Activated naive CD4-positive, alpha-beta T cell treated with Interleukin-2 at 50 U/mL for 16 hours (primary cell): ENCODE data around the gene TSSK1B.
"Not testable (repeated sequence)": the region's sequence is repeated elsewhere in the genome, so short reads cannot be mapped to it uniquely, and the experiment has no call there.

ENCODE experiments used
- DNase-seq: peaks from one replicate; pipeline ENCODE4 v3.0.0-alpha.2; 2020

Gene TSSK1B

GRCh38 chr5:113434889-113435288, at the start of gene TSSK1B:
TSS of gene TSSK1B (minus strand) at chr5:113434989. CDS start at chr5:113434839, 150 bp downstream.
- no peak for DNase-seq

GRCh38 chr5:113480243-113480642, 45.5 kb upstream of the TSSK1B start:
- DNase-seq: no peak

- no peak for DNase-seq
These were observed 43.9 kb upstream of the TSSK1B start for GRCh38 chr5:113478691-113479090.

GRCh38 chr5:113474100-113474728, 39.4 kb upstream of the TSSK1B start:
- no peak for DNase-seq

GRCh38 chr5:113463032-113463431, 28.2 kb upstream of the TSSK1B start:
- DNase-seq: no peak

- DNase-seq: not testable (repeated sequence)
These were observed 22.3 kb upstream of the TSSK1B start for GRCh38 chr5:113457106-113457505.

- no peak for DNase-seq
These were observed 18.2 kb upstream of the TSSK1B start for GRCh38 chr5:113452941-113453340.

- no peak for DNase-seq
These were observed 17.0 kb upstream of the TSSK1B start for GRCh38 chr5:113451797-113452196.

- no peak for DNase-seq
These were observed 16.1 kb upstream of the TSSK1B start for GRCh38 chr5:113450929-113451328.

- no peak for DNase-seq
These were observed 15.7 kb upstream of the TSSK1B start for GRCh38 chr5:113450462-113450861.

- DNase-seq: no peak
These were observed 13.5 kb upstream of the TSSK1B start for GRCh38 chr5:113448252-113448651.

- no peak for DNase-seq
These were observed 12.8 kb upstream of the TSSK1B start for GRCh38 chr5:113447498-113448050.

GRCh38 chr5:113446358-113446927, 11.7 kb upstream of the TSSK1B start:
- no peak for DNase-seq

GRCh38 chr5:113437111-113437510, 2.3 kb upstream of the TSSK1B start:
- no peak for DNase-seq

GRCh38 chr5:113435575-113435974, 786 bp upstream of the TSSK1B start:
- DNase-seq: no peak

- no peak for DNase-seq
These were observed 752 bp downstream of the TSSK1B start for GRCh38 chr5:113433862-113434612.

GRCh38 chr5:113433071-113433470, 1.7 kb downstream of the TSSK1B start:
- no peak for DNase-seq

- DNase-seq: no peak
These were observed 6.8 kb downstream of the TSSK1B start for GRCh38 chr5:113427871-113428574.

GRCh38 chr5:113425909-113426308, 8.9 kb downstream of the TSSK1B start:
- DNase-seq: no peak

- no peak for DNase-seq
These were observed 13.1 kb downstream of the TSSK1B start for GRCh38 chr5:113421693-113422092.

- no peak for DNase-seq
These were observed 29.3 kb downstream of the TSSK1B start for GRCh38 chr5:113405530-113405929.

GRCh38 chr5:113404269-113404668, 30.5 kb downstream of the TSSK1B start:
- no peak for DNase-seq

- DNase-seq: not testable (repeated sequence)
These were observed 36.8 kb downstream of the TSSK1B start for GRCh38 chr5:113397986-113398385.
